ENCODE data around the gene LONP2. TPM values are rescaled to one million over a fixed set of nuclear protein-coding genes. Genes with fewer than 3 reads are reported as not detected.
"Not testable (repeated sequence)": the region's sequence is repeated elsewhere in the genome, so short reads cannot be mapped to it uniquely, and the experiment has no call there.

Gene LONP2
- total RNA-seq, 1 experiment from 2014 or later, result 82.2 TPM

DNA sequence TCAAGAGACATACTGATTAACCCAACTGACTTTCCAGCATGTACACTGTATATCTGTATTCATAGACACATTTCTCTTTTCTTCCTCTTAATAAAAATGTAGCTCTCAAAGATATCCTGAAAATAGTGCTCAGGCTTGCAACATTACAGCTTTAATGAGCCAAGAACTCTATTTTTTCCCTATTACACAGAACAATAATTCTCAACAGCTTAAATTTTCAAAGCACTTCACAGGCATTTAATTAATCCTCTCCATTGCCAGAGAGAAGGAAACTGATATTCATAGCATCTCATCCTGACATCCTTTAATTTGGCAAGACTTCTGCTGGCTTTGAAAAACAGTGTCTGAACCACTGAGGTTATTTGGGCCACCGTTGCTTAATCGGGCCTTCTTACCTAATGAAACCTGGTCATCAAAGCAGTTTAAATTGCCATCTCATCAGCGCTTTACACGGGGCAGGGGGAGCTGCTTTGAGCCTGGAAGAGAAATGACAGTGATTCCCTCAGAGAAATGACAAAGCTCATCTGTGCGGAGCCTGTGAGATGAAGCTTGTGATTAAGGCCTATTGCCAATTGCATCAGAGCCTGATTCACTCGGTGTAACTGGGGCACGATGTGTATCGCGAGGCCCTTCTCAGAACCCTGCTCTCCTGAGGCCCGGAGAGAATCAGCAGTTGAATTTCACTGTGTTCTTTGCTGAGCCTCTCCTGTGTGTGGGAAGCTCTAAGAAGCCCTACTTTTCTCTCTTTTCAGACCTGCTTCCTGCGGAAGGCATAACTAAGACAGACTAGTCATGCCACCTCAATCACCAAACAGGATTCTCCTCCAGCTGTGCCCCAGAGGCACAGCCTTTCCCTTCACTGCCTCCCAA, 149.6 kb downstream of the LONP2 start:
- H3K9me2 ChIP-seq (replicated peaks; ENCODE audit: insufficient read depth, low read length), result no peaks in the 10 kb centered on the region
- H3K4me3 ChIP-seq (ENCODE audit: low read length), result no peak overlapping the region
- H2AFZ ChIP-seq (ENCODE audit: low read length), result no peak overlapping the region
- DNase-seq, result no peak
- H3K9me3 ChIP-seq (ENCODE audit: low read length), result no peaks in the 10 kb centered on the region
- H3K27ac ChIP-seq (ENCODE audit: low read length), result no peak overlapping the region
- H3K4me1 ChIP-seq (ENCODE audit: low read length), result no peaks in the 10 kb centered on the region
- H3K36me3 ChIP-seq (ENCODE audit: insufficient read depth, low read length), result no peaks in the 10 kb centered on the region
- H3K4me2 ChIP-seq (ENCODE audit: low read depth, low read length, poor library complexity, severe bottlenecking), result no peak overlapping the region
- no peak overlapping the region for H3K9ac ChIP-seq (ENCODE audit: low read length)
- no peaks in the 10 kb centered on the region for H3K79me2 ChIP-seq (ENCODE audit: low read length)
- no peaks in the 10 kb centered on the region for H4K20me1 ChIP-seq (ENCODE audit: insufficient read depth, low read depth, low read length)
- no peaks in the 10 kb centered on the region for H3K27me3 ChIP-seq (ENCODE audit: low read length)

DNA sequence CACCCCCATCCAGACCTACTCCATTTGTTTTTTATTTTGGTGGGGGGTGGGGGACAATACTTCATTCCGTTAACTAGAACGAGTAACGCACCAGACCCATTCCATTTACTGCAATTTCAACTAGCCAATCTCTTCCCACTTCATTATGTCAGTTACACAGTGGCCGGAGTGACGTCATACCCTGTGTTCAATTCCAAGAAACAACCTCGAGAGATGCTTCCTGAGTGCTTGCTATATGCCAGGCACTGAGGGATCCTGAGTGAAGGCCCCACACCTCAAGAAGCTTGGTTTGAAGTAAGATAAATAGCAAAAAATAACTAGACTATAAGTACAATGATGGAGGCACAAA, 150.2 kb downstream of the LONP2 start:
- DNase-seq, result no peak
- Histone ChIP-seq H3K9ac (ENCODE audit: low read length) (no peak overlapping the region), H3K4me3 (ENCODE audit: low read length) (no peak overlapping the region), H3K36me3 (ENCODE audit: insufficient read depth, low read length) (no peaks in the 10 kb centered on the region), H3K4me1 (ENCODE audit: low read length) (no peaks in the 10 kb centered on the region), H3K27me3 (ENCODE audit: low read length) (no peaks in the 10 kb centered on the region), H3K27ac (ENCODE audit: low read length) (no peak overlapping the region), H3K9me2 (replicated peaks; ENCODE audit: insufficient read depth, low read length) (no peaks in the 10 kb centered on the region), H4K20me1 (ENCODE audit: insufficient read depth, low read depth, low read length) (no peaks in the 10 kb centered on the region), H3K9me3 (ENCODE audit: low read length) (no peaks in the 10 kb centered on the region), H3K79me2 (ENCODE audit: low read length) (no peaks in the 10 kb centered on the region), H2AFZ (ENCODE audit: low read length) (no peak overlapping the region), H3K4me2 (ENCODE audit: low read depth, low read length, poor library complexity, severe bottlenecking) (no peak overlapping the region)

DNA sequence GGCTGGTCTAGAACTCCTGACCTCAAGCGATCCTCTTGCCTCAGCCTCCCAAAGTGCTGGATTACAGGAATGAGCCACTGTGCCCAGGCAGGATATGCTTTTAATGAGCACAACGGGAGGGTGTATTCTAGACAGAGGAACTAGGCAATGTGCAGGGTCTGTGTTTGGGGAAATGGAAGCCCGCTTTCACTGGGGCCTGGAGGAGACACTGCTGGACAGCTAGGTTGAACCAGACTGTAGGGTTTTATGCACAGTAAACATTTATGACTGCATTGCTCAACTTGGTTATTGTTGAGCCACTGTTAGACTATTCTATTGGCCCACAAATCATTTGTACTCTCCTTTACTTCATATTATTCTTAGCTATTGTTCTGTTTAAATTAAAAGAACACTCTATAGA, 151.3 kb downstream of the LONP2 start:
- Histone ChIP-seq H3K4me1 (ENCODE audit: low read length) (no peaks in the 10 kb centered on the region), H3K4me2 (ENCODE audit: low read depth, low read length, poor library complexity, severe bottlenecking) (no peak overlapping the region), H4K20me1 (ENCODE audit: insufficient read depth, low read depth, low read length) (no peaks in the 10 kb centered on the region), H3K36me3 (ENCODE audit: insufficient read depth, low read length) (no peaks in the 10 kb centered on the region), H3K27ac (ENCODE audit: low read length) (no peak overlapping the region), H3K9me2 (replicated peaks; ENCODE audit: insufficient read depth, low read length) (no peaks in the 10 kb centered on the region), H3K79me2 (ENCODE audit: low read length) (no peaks in the 10 kb centered on the region), H3K9ac (ENCODE audit: low read length) (no peak overlapping the region), H3K27me3 (ENCODE audit: low read length) (no peaks in the 10 kb centered on the region), H3K9me3 (ENCODE audit: low read length) (no peaks in the 10 kb centered on the region), H3K4me3 (ENCODE audit: low read length) (no peak overlapping the region), H2AFZ (ENCODE audit: low read length) (no peak overlapping the region)
- no peak for DNase-seq

DNA sequence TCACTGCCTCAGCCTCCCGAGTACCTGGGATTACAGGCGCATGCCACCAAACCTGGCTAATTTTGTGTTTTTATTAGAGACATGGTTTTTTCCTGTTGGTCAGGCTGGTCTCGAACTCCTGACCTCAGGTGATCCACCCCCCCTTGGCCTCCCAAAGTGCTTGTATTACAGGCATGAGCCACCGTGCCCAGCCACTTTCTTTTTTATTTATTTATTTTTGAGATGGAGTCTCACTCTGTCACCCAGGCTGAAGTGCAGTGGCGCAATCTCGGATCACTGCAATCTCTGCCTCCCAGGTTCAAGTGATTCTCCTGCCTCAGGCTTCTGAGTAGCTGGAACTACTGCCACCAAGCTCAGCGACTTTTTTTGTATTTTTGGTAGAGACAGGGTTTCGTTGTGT, 158.4 kb downstream of the LONP2 start:
- not testable (repeated sequence) for H3K27ac ChIP-seq (ENCODE audit: low read length); H3K9me2 ChIP-seq (replicated peaks; ENCODE audit: insufficient read depth, low read length); H3K79me2 ChIP-seq (ENCODE audit: low read length); DNase-seq; H3K36me3 ChIP-seq (ENCODE audit: insufficient read depth, low read length); H3K9me3 ChIP-seq (ENCODE audit: low read length); H4K20me1 ChIP-seq (ENCODE audit: insufficient read depth, low read depth, low read length); H2AFZ ChIP-seq (ENCODE audit: low read length); H3K4me1 ChIP-seq (ENCODE audit: low read length); H3K9ac ChIP-seq (ENCODE audit: low read length); H3K4me3 ChIP-seq (ENCODE audit: low read length); H3K27me3 ChIP-seq (ENCODE audit: low read length); H3K4me2 ChIP-seq (ENCODE audit: low read depth, low read length, poor library complexity, severe bottlenecking)

DNA sequence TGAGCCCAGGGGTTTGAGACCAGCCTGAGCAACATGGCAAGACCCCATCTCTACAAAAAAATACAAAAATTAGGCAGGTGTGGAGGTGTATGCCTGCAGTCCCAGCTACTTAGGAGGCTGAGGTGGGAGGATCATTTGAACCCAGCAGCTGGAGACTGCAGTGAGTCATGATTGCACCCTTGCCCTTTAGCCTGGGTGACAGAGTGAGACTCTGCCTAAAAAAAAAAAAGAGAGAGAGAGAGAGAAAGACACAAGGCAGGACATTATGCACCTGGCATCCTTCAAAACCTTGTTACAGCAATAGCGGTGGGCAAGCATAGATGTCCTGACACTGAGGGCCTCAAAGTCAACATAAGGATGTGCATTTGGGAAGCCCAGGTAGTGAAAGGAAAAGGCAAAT, 161.1 kb downstream of the LONP2 start:
- Histone ChIP-seq H3K27ac (ENCODE audit: low read length) (no peak overlapping the region), H3K9ac (ENCODE audit: low read length) (no peak overlapping the region), H3K9me3 (ENCODE audit: low read length) (no peaks in the 10 kb centered on the region), H3K4me1 (ENCODE audit: low read length) (no peaks in the 10 kb centered on the region), H3K27me3 (ENCODE audit: low read length) (no peaks in the 10 kb centered on the region), H2AFZ (ENCODE audit: low read length) (no peak overlapping the region), H4K20me1 (ENCODE audit: insufficient read depth, low read depth, low read length) (no peaks in the 10 kb centered on the region), H3K79me2 (ENCODE audit: low read length) (no peaks in the 10 kb centered on the region), H3K4me2 (ENCODE audit: low read depth, low read length, poor library complexity, severe bottlenecking) (no peak overlapping the region), H3K36me3 (ENCODE audit: insufficient read depth, low read length) (no peaks in the 10 kb centered on the region), H3K9me2 (replicated peaks; ENCODE audit: insufficient read depth, low read length) (no peaks in the 10 kb centered on the region), H3K4me3 (ENCODE audit: low read length) (no peak overlapping the region)
- no peak for DNase-seq

DNA sequence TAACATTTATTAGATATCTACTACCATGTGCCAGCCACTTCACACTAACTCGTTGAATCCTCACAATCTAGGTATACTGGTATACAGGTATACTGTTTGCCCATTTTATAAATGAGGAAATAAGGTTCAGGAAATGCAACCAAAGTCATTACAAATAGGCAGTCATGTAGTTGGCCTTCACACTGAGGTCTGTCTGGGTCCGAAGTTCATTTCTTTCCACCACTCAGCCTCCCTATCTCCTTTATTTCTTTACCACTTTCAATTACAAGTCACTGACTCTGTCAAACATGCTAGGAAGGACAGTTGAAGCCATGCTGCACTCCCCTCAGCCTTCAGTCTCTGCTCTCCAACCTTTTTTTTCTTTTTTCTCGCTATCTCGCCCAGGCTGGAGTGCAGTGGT, 161.8 kb downstream of the LONP2 start:
- Histone ChIP-seq H3K79me2 (ENCODE audit: low read length) (no peaks in the 10 kb centered on the region), H2AFZ (ENCODE audit: low read length) (no peak overlapping the region), H3K9me2 (replicated peaks; ENCODE audit: insufficient read depth, low read length) (no peaks in the 10 kb centered on the region), H3K27me3 (ENCODE audit: low read length) (no peaks in the 10 kb centered on the region), H3K9me3 (ENCODE audit: low read length) (no peaks in the 10 kb centered on the region), H3K36me3 (ENCODE audit: insufficient read depth, low read length) (no peaks in the 10 kb centered on the region), H3K4me1 (ENCODE audit: low read length) (no peaks in the 10 kb centered on the region), H3K4me2 (ENCODE audit: low read depth, low read length, poor library complexity, severe bottlenecking) (no peak overlapping the region), H3K27ac (ENCODE audit: low read length) (no peak overlapping the region), H3K4me3 (ENCODE audit: low read length) (no peak overlapping the region), H4K20me1 (ENCODE audit: insufficient read depth, low read depth, low read length) (no peaks in the 10 kb centered on the region), H3K9ac (ENCODE audit: low read length) (no peak overlapping the region)
- DNase-seq, result no peak

Other genes with a start within 250 kb of the LONP2 start
- gene ABCC12, start 88.3 kb upstream of the LONP2 start, total RNA-seq (2014; rRNA removed; shearing (Covaris generic); ENCODE audit: low replicate concordance), result 0.04 and 0.86 TPM in 2 replicates
- gene ABCC11, start 3.2 kb downstream of the LONP2 start, total RNA-seq (2014; rRNA removed; shearing (Covaris generic); ENCODE audit: low replicate concordance), result 0.07 and 0.15 TPM in 2 replicates
- 9.3 and 12.2 TPM in 2 replicates for gene SIAH1, start 141.1 kb downstream of the LONP2 start, total RNA-seq (2014; rRNA removed; shearing (Covaris generic); ENCODE audit: low replicate concordance)

All from Karpas-422 (cell line).